GM21576 (cell line): ENCODE measurements around the gene PPP1R15B.

Experiments used
- ATAC-seq: cut with Tn5 transposase; IDR thresholded peaks from one replicate; pipeline ENCODE4 v1.9.1; 2021; ENCODE audit warnings: mild to moderate bottlenecking, moderate library complexity; ENCODE audit not compliant: unreplicated experiment

PPP1R15B gene

GRCh38 chr1:204368996-204369726, 42.5 kb downstream of the PPP1R15B start:
- no peak for ATAC-seq

DNA sequence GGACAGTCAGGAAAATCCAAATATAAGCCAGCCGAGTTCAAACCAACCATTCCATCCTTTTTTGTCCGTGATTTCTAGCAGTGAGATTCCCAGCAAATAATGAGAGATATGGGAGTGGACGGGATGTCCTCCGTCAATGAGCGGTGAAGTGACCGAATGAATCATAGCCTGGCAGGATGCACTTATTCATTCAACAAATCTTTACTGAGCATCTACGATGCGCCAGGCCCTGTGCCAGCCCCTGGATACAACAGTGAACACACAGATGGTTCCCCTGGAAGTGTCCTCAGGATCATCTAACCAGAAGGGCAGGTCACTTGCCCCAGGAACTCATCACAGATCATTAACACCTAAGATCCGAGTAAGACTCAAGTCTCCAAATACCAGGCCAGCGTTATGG, 43.7 kb downstream of the PPP1R15B start:
- ATAC-seq = no peak

DNA sequence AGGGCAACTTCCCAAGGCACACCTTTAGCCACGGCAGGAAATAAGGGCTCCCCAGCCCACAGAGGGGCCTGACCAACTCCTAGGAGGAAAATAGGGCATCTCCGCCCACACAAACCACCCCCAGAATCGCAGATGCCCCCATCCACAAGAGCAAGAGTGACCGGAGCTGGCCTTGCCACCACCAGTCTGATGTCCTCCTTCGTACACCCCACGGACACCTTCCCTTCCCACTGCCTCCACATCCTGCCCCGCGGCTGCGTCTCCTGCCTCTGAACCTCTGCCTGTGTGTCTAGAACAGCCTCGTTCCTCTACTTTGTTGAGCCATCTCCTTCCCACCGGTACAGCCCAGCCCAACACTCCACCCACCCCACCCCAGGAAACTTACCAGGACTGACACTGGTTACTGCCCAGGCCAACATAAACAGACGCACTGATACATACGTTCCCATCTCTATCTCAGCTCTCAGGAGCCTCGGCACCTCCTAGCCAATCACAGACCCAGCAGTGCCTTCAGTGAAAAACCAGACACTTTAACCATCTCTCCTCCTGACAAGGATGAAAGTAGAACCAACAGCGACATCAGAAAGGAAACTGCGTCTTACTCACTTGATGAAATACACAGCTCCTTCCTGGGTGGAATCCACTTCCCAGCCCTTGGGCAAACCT, 44.3 kb downstream of the PPP1R15B start:
- no peak for ATAC-seq

DNA sequence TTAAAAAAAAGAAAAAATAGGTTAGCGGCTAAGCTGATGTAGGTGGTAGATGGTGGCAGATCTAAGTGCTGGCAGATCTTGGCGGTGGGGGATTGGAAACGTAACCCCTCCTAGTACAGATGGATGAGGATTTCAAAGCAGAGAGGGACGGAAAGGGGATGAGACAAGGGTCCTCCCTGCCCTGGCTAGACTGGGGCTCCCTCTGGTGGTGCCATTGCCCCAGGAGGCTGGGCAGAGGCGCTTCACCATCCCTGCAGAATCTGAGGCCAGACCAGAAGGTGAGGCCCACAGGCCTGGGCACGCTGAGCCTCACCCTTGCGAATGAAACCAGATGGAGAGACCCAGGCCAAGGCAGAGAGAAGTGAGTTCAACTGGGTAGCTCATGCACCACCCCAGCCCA, 44.9 kb downstream of the PPP1R15B start:
- no peak for ATAC-seq

- no peak for ATAC-seq
Observed at GRCh38 chr1:204363335-204364114, 48.1 kb downstream of the PPP1R15B start.

- no peak for ATAC-seq
Observed at GRCh38 chr1:204362984-204363334, 48.7 kb downstream of the PPP1R15B start.

DNA sequence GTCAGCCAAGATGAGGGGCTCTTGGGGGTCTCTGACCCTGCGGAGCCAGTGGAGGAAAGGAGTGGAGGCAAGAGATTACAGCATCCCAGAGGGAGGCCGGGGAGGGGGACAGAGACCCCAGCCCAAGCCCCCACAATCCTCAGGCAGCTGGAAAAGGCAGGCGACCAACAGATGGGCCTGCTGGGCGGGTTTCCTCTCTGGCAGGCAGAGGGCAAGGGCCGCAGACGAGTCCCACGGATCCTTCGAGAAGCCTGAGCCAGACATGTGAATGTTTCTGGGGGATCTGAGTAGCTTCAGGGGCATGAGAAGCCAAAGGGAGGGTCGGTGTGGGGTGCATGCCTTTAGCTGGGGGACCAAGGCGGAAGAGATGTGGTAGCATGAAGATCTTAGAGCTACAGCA, 49.8 kb downstream of the PPP1R15B start:
- no peak for ATAC-seq

DNA sequence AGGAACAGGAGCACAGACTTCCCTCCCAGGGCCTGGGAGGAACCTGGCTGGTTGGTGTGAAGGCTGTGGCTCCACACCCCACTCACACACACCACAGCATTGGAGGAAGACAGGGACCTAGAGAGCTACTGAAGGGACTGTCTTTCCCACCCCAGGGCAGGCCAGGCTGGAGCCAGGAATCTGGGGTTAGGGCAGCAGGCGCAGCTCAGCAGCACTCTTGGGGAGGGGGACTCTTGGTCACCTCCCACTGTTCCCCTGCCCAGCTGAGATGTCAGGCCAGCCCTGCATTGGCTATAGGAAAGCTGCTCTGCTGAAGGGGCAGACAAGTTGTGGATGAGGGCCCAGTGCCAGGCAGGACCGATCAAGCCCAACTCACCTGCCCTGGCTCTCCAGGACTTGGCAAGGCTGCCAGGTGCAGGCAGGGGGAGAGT, 50.3 kb downstream of the PPP1R15B start:
- no peak for ATAC-seq

- ATAC-seq = no peak
Observed at GRCh38 chr1:204360314-204360713, 51.3 kb downstream of the PPP1R15B start.

- no peak for ATAC-seq
Observed at GRCh38 chr1:204359474-204360255, 52.0 kb downstream of the PPP1R15B start, which contains the start of gene PLEKHA6. Gene PLEKHA6 (minus strand): TSS chr1:204359929. CDS start chr1:204273727, 86,202 bp downstream.

- ATAC-seq = no peak
Observed at GRCh38 chr1:204359131-204359473, 52.5 kb downstream of the PPP1R15B start.

DNA sequence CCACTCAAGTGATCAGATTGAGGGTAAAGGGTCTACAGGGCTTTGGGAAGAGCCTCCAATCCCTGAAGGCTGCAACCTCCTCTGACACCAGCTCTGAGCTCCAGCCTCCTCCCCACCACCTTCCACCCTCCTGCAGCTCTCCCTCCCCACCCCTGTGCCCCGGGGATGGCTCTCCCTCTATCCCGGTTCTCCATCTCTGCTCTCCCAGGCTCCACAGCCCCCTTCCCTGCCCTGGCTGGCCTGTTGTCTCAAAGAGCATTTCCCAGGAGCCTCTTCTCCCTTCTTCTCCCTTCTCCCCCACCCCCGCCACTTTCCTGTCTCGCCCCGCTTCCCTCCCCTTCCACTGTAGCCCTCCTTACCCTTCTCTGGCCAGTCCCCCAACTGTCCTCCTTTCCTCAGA, 53.0 kb downstream of the PPP1R15B start:
- no peak for ATAC-seq

- ATAC-seq = no peak
Observed at GRCh38 chr1:204357551-204358490, 53.8 kb downstream of the PPP1R15B start.

DNA sequence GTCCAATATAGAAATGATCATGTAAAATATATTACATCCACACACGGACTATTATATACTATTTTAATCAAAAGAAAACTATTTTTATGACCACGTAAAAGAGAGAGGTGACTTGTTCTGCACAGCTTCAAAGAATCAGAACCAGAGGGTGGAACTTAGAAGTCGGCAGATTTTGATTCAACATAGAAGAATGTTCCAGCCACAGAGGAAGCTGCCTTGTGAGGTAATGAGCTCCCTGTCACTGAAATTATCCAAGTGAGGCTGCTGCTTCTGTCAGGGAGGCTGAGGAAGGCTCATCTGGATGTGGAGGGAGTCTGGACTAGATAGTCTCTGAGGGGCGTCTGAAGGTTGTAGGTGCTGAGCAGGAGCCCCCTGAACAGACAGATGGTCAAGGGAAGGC, 54.6 kb downstream of the PPP1R15B start:
- ATAC-seq = no peak

DNA sequence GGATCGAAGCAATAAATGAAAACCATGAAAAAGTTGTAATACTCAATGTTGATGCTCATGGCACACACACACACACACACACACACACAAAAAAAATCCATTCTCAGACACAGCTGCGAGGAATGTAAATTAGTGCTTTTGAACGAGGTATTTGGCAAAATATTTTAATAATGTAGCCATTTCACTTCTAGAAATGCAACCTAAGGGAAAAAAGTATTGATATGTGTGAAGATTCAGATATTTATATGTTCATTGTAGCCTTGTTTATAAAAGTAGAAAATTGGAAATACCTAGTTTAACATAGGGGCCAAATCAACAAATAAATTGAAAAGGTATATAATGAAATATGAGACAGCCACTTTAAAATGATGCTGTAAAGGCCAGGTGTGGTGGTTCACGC, 55.7 kb downstream of the PPP1R15B start:
- ATAC-seq = no peak

GRCh38 chr1:204354579-204354978, 57.0 kb downstream of the PPP1R15B start:
- ATAC-seq = no peak
